ENCODE measurements around the gene CATSPERD.

Gene CATSPERD

GRCh38 chr19:5719961-5720790 lies at the start of gene CATSPERD, which contains the start of gene LONP1:
TSS of gene CATSPERD (plus strand) at chr19:5720637. CDS start at chr19:5720738, 101 bp downstream.
TSS of gene LONP1 (minus strand) at chr19:5720146. CDS start at chr19:5720132, 14 bp downstream.
- peak; percentile 98 for DNase-seq

- no peak for DNase-seq
These were observed 48.8 kb upstream of the CATSPERD start for GRCh38 chr19:5671600-5671999.

GRCh38 chr19:5672708-5673459 lies 47.6 kb upstream of the CATSPERD start:
- no peak for DNase-seq

- DNase-seq, result no peak
These were observed 46.7 kb upstream of the CATSPERD start for GRCh38 chr19:5673752-5674151.

- DNase-seq, result no peak
These were observed 45.7 kb upstream of the CATSPERD start for GRCh38 chr19:5674714-5675113.

- no peak for DNase-seq
These were observed 44.2 kb upstream of the CATSPERD start for GRCh38 chr19:5676105-5676771.

- no peak for DNase-seq
These were observed 43.7 kb upstream of the CATSPERD start for GRCh38 chr19:5676772-5677105.

- no peak for DNase-seq
These were observed 43.3 kb upstream of the CATSPERD start for GRCh38 chr19:5677136-5677535.

- DNase-seq, result no peak
These were observed 42.9 kb upstream of the CATSPERD start for GRCh38 chr19:5677580-5677979.

GRCh38 chr19:5678071-5678718 lies 42.2 kb upstream of the CATSPERD start:
- no peak for DNase-seq

GRCh38 chr19:5679289-5680083 lies 41.0 kb upstream of the CATSPERD start:
- DNase-seq, result no peak

- no peak for DNase-seq
These were observed 40.4 kb upstream of the CATSPERD start for GRCh38 chr19:5680084-5680436.

- DNase-seq, result peak; percentile 98
These were observed 39.7 kb upstream of the CATSPERD start, which contains the start of the genes HSD11B1L and MICOS13 for GRCh38 chr19:5680437-5681368. TSS of gene HSD11B1L (plus strand) at chr19:5681027. CDS start at chr19:5684833, 3,806 bp downstream. TSS of gene MICOS13 (minus strand) at chr19:5680516. CDS start at chr19:5680486, 30 bp downstream.

- DNase-seq, result no peak
These were observed 38.9 kb upstream of the CATSPERD start for GRCh38 chr19:5681391-5682106.

GRCh38 chr19:5682107-5682482 lies 38.3 kb upstream of the CATSPERD start:
- DNase-seq, result no peak

GRCh38 chr19:5683177-5683886 lies 37.1 kb upstream of the CATSPERD start:
- no peak for DNase-seq

- no peak for DNase-seq
These were observed 35.6 kb upstream of the CATSPERD start for GRCh38 chr19:5684694-5685430.

- no peak for DNase-seq
These were observed 34.2 kb upstream of the CATSPERD start for GRCh38 chr19:5686326-5686646.
